GM18507 (cell line): ENCODE measurements around the gene FAM81B.

ENCODE experiments used
- DNase-seq: peaks from one replicate; pipeline ENCODE4 v3.0.0; 2011; ENCODE audit warnings: low read depth; ENCODE audit not compliant: insufficient read length; ENCODE audit errors: extremely low spot score
- FAIRE-seq: peaks from 2 replicates; lab custom pipeline; 2011; peaks lifted over from hg19 to GRCh38; lab: Jason Lieb, UNC

FAM81B gene

GRCh38 chr5:95393279-95393678 lies 2.1 kb downstream of the FAM81B start:
- no peak for FAIRE-seq
- no peak for DNase-seq

GRCh38 chr5:95398989-95399388 lies 7.8 kb downstream of the FAM81B start:
- DNase-seq = no peak
- no peak for FAIRE-seq

GRCh38 chr5:95401626-95402025 lies 10.5 kb downstream of the FAM81B start:
- FAIRE-seq = no peak
- DNase-seq = no peak

- DNase-seq = no peak
Measured at GRCh38 chr5:95403996-95404395, 12.8 kb downstream of the FAM81B start.

GRCh38 chr5:95406426-95407090 lies 15.4 kb downstream of the FAM81B start:
- DNase-seq (no peak), FAIRE-seq (no peak)

More at GRCh38 chr5:95403996-95404395, 12.8 kb downstream of the FAM81B start:
- no peak for FAIRE-seq

GRCh38 chr5:95410279-95410678 lies 19.1 kb downstream of the FAM81B start:
- FAIRE-seq (no peak), DNase-seq (no peak)

- FAIRE-seq (no peak), DNase-seq (no peak)
Measured at GRCh38 chr5:95411474-95411873, 20.3 kb downstream of the FAM81B start.

- FAIRE-seq (no peak), DNase-seq (no peak)
Measured at GRCh38 chr5:95414451-95414850, 23.3 kb downstream of the FAM81B start.

GRCh38 chr5:95417971-95418370 lies 26.8 kb downstream of the FAM81B start:
- no peak for DNase-seq
- no peak for FAIRE-seq

- DNase-seq = no peak
- no peak for FAIRE-seq
Measured at GRCh38 chr5:95422838-95423237, 31.7 kb downstream of the FAM81B start.

- DNase-seq (no peak), FAIRE-seq (no peak)
Measured at GRCh38 chr5:95424016-95424415, 32.9 kb downstream of the FAM81B start.

GRCh38 chr5:95424526-95424925 lies 33.4 kb downstream of the FAM81B start:
- DNase-seq (no peak), FAIRE-seq (no peak)

- DNase-seq (no peak), FAIRE-seq (no peak)
Measured at GRCh38 chr5:95426227-95426626, 35.1 kb downstream of the FAM81B start.

GRCh38 chr5:95432779-95433178 lies 41.6 kb downstream of the FAM81B start:
- no peak for FAIRE-seq
- DNase-seq = no peak

- FAIRE-seq (no peak), DNase-seq (no peak)
Measured at GRCh38 chr5:95439801-95440493, 48.8 kb downstream of the FAM81B start.

GRCh38 chr5:95440825-95441224 lies 49.7 kb downstream of the FAM81B start:
- DNase-seq (no peak), FAIRE-seq (no peak)

- DNase-seq = no peak
- FAIRE-seq = no peak
Measured at GRCh38 chr5:95441636-95442035, 50.5 kb downstream of the FAM81B start.

- no peak for FAIRE-seq
- no peak for DNase-seq
Measured at GRCh38 chr5:95445442-95445841, 54.3 kb downstream of the FAM81B start.

GRCh38 chr5:95445995-95446394 lies 54.8 kb downstream of the FAM81B start:
- no peak for DNase-seq
- FAIRE-seq = no peak

GRCh38 chr5:95446560-95447221 lies 55.5 kb downstream of the FAM81B start:
- FAIRE-seq = no peak
- no peak for DNase-seq

- FAIRE-seq = no peak
- no peak for DNase-seq
Measured at GRCh38 chr5:95447961-95448360, 56.8 kb downstream of the FAM81B start.
